SK-N-SH treated with all-trans-retinoic acid at 6 μM for 48 hours (cell line): ENCODE results near the gene CDC14B.
A peak's percentile ranks its signal among the peaks of the same experiment; 100 is the strongest.

Source experiments
- ATAC-seq: fragments of 200-7000 bp; cut with Tn5 transposase; 3 replicates; pipeline ENCODE4 v1.9.1; 2020; ENCODE audit warnings: mild to moderate bottlenecking, moderate library complexity
- ARNTL ChIP-seq: fragments of 450-650 bp; formaldehyde crosslinking; IDR thresholded peaks from 2 replicates; pipeline ENCODE4 v1.5.0; 2020; ENCODE audit warnings: low read depth, mild to moderate bottlenecking, moderate library complexity, borderline replicate concordance
- BACH2 ChIP-seq: fragments of 250-450 bp; sonication (Bioruptor Pico); IDR thresholded peaks from 2 replicates; pipeline ENCODE4 v1.9.0; 2021; ENCODE audit warnings: mild to moderate bottlenecking, borderline replicate concordance
- CREB5 ChIP-seq: fragments of 250-450 bp; sonication (Bioruptor Pico); IDR thresholded peaks from 2 replicates; pipeline ENCODE4 v1.5.1; 2020; ENCODE audit warnings: low read depth, mild to moderate bottlenecking, moderate library complexity
- CSDC2 ChIP-seq: fragments of 250-450 bp; sonication (Bioruptor Pico); IDR thresholded peaks from 2 replicates; pipeline ENCODE4 v1.5.0; 2020; ENCODE audit warnings: mild to moderate bottlenecking, moderate library complexity
- CSRNP3 ChIP-seq: fragments of 250-450 bp; sonication (Bioruptor Pico); IDR thresholded peaks from 2 replicates; pipeline ENCODE4 v1.5.1; 2021; ENCODE audit warnings: mild to moderate bottlenecking, moderate library complexity
- OSR1 ChIP-seq: fragments of 250-450 bp; sonication (Bioruptor Pico); IDR thresholded peaks from 2 replicates; pipeline ENCODE4 v1.8.0; 2022; ENCODE audit warnings: moderate library complexity, mild to moderate bottlenecking, inconsistent platforms
- PATZ1 ChIP-seq: fragments of 250-450 bp; sonication (Bioruptor Pico); IDR thresholded peaks from 2 replicates; pipeline ENCODE4 v1.8.0; 2020; ENCODE audit warnings: mild to moderate bottlenecking, moderate library complexity, borderline replicate concordance
- PPARA ChIP-seq: fragments of 250-450 bp; sonication (Bioruptor Pico); IDR thresholded peaks from 2 replicates; pipeline ENCODE4 v1.5.0; 2020; ENCODE audit warnings: mild to moderate bottlenecking, borderline replicate concordance
- RARB ChIP-seq: fragments of 250-450 bp; sonication (Bioruptor Pico); IDR thresholded peaks from 2 replicates; pipeline ENCODE4 v1.8.0; 2021; ENCODE audit warnings: mild to moderate bottlenecking, moderate library complexity
- SNAI2 ChIP-seq: fragments of 250-450 bp; sonication (Bioruptor Pico); IDR thresholded peaks from 2 replicates; pipeline ENCODE4 v1.5.0; 2020; ENCODE audit warnings: mild to moderate bottlenecking, moderate library complexity
- TCF4 ChIP-seq: fragments of 250-450 bp; sonication (Bioruptor Pico); IDR thresholded peaks from 2 replicates; pipeline ENCODE4 v1.8.0; 2021; ENCODE audit warnings: mild to moderate bottlenecking, moderate library complexity, borderline replicate concordance
- TSHZ2 ChIP-seq: fragments of 250-450 bp; sonication (Bioruptor Pico); IDR thresholded peaks from 2 replicates; pipeline ENCODE4 v1.5.0; 2020; ENCODE audit warnings: mild to moderate bottlenecking, moderate library complexity
- ZC3H10 ChIP-seq: fragments of 250-450 bp; sonication (Bioruptor Pico); IDR thresholded peaks from 2 replicates; pipeline ENCODE4 v1.5.1; 2021; ENCODE audit warnings: mild to moderate bottlenecking, moderate library complexity
- ZFP3 ChIP-seq: fragments of 250-450 bp; sonication (Bioruptor Pico); IDR thresholded peaks from 2 replicates; pipeline ENCODE4 v1.5.0; 2020; ENCODE audit warnings: mild to moderate bottlenecking, moderate library complexity
- ZFP30 ChIP-seq: fragments of 450-650 bp; formaldehyde crosslinking; IDR thresholded peaks from 2 replicates; pipeline ENCODE4 v1.5.0; 2022; ENCODE audit warnings: mild to moderate bottlenecking, moderate library complexity
- ZNF565 ChIP-seq: fragments of 450-650 bp; formaldehyde crosslinking; conservative IDR thresholded peaks from 2 replicates; pipeline ENCODE4 v1.5.0; 2020; ENCODE audit warnings: low read depth, mild to moderate bottlenecking, moderate library complexity
- ZNF8 ChIP-seq: fragments of 450-650 bp; formaldehyde crosslinking; IDR thresholded peaks from 2 replicates; pipeline ENCODE4 v1.5.0; 2020; ENCODE audit warnings: mild to moderate bottlenecking, moderate library complexity

CDC14B gene

GRCh38 chr9:96612966-96613589 lies 6.6 kb downstream of the CDC14B start (continued):
- no peak for TF ChIP-seq ZFP3 (CRISPR knock-in tag)
- no peak for TF ChIP-seq ARNTL (CRISPR knock-in tag)
- no peak for TF ChIP-seq TCF4 (CRISPR knock-in tag)
- no peak for TF ChIP-seq TSHZ2 (CRISPR knock-in tag)
- TF ChIP-seq, all 23 proteins: peak for 0

GRCh38 chr9:96612105-96612965 lies 7.3 kb downstream of the CDC14B start:
- TF ChIP-seq ZC3H10 (CRISPR knock-in tag) (no peak), ZFP3 (CRISPR knock-in tag) (peak; percentile 47; the same call in 1 of the 2 replicates)
- TF ChIP-seq, all 23 proteins: peak for 1
- peak; percentile 96 for ATAC-seq

- no peak for ATAC-seq
- TF ChIP-seq PATZ1 (CRISPR knock-in tag) = no peak
- TF ChIP-seq ZC3H10 (CRISPR knock-in tag) = no peak
- TF ChIP-seq CSRNP3 = no peak
- no peak for TF ChIP-seq ZFP3 (CRISPR knock-in tag)
- no peak for TF ChIP-seq ZNF565
- TF ChIP-seq TSHZ2 (CRISPR knock-in tag) = no peak
- no peak for TF ChIP-seq ARNTL (CRISPR knock-in tag)
- no peak for TF ChIP-seq RARB (CRISPR knock-in tag)
- TF ChIP-seq ZFP30 (CRISPR knock-in tag) = no peak
- TF ChIP-seq PPARA (CRISPR knock-in tag) = no peak
- TF ChIP-seq CREB5 (CRISPR knock-in tag) = no peak
- TF ChIP-seq ZNF8 = no peak
- TF ChIP-seq SNAI2 (CRISPR knock-in tag) = no peak
- no peak for TF ChIP-seq OSR1 (CRISPR knock-in tag)
- no peak for TF ChIP-seq BACH2 (CRISPR knock-in tag)
- no peak for TF ChIP-seq TCF4 (CRISPR knock-in tag)
- no peak for TF ChIP-seq CSDC2 (CRISPR knock-in tag)
- TF ChIP-seq, all 23 proteins: peak for 0
These were observed 8.3 kb downstream of the CDC14B start for GRCh38 chr9:96611302-96611701.
